GM21786 (cell line): ENCODE results near the gene HLX.

ENCODE experiments used
- ATAC-seq: cut with Tn5 transposase; IDR thresholded peaks from one replicate; pipeline ENCODE4 v1.9.1; 2021; ENCODE audit not compliant: unreplicated experiment

The HLX gene

GRCh38 chr1:220922951-220923350 lies 43.7 kb downstream of the HLX start:
- ATAC-seq, result no peak

GRCh38 chr1:220924331-220924970 lies 45.2 kb downstream of the HLX start:
- ATAC-seq, result no peak

GRCh38 chr1:220925707-220926106 lies 46.5 kb downstream of the HLX start:
- ATAC-seq, result no peak

GRCh38 chr1:220926146-220926545 lies 46.9 kb downstream of the HLX start:
- no peak for ATAC-seq

GRCh38 chr1:220927442-220927841 lies 48.2 kb downstream of the HLX start:
- no peak for ATAC-seq

- no peak for ATAC-seq
Measured at GRCh38 chr1:220928320-220928719, 49.1 kb downstream of the HLX start.

- ATAC-seq, result no peak
Measured at GRCh38 chr1:220928725-220929300, 49.6 kb downstream of the HLX start.

GRCh38 chr1:220929304-220929703 lies 50.1 kb downstream of the HLX start:
- ATAC-seq, result no peak
